ENCODE measurements around the gene NUDT19. TPM values are rescaled to one million over a fixed set of nuclear protein-coding genes. Genes with fewer than 3 reads are reported as not detected.

The NUDT19 gene
- polyA plus RNA-seq, 3 donors, result 3.8 to 5.6 (median 4.6) TPM

DNA sequence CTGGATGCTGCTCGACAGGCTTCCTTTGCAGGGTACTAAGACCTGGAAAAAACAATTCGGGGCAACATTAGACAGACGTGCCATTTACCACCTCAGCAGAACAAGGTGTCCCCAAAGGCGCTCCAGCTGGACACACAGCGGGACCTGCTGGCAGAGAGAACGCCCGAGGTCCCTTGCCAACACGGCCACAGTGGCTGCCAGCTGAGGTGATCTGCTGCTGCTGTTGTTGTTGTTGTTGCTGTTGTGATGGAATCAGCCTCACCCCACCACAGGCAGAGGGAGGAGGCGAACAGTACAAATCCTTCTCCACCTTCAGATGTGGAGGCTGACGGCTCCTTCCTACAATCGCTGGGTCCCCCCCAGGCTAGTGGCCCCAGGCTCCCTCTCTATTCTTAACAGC, 41.9 kb upstream of the NUDT19 start:
- peaks cover 51 to 59% of the 10 kb centered on the region in 2 donors for H3K36me3 Mint-ChIP-seq
- WGBS (ENCODE audit: insufficient coverage), result 98% methylated on average over 5 of the region's 11 CpGs
- no peak overlapping the region for H3K4me3 Mint-ChIP-seq

DNA sequence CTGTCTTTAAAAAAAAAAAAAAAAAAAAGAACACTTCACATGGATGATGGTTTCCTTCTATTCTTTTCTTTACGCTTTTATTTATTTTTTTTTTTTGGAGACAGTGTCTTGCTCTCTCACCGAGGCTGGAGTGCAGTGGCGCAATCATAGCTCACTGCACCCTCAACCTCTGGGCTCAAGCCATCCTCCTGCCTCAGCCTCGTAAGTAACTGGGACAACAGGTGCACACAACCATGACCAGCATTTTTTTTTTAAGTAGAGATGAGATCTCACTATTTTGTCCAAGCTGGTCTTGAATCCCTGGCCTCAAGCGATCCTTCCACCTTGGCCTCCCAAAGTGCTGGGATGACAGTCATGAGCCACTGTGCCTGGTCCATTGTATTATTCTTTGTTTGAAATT, 41.0 kb upstream of the NUDT19 start:
- intact Hi-C loops (cut with micrococcal nuclease), result no loop called here
- DNase-seq, result no peak

More for the DNA sequence above, 41.9 kb upstream of the NUDT19 start:
- Histone ChIP-seq H3K4me2 (replicated peaks; ENCODE audit: extremely low read depth, low read length, poor library complexity, severe bottlenecking) (no peak overlapping the region), H3K27ac (ENCODE audit: low read depth in 1 of 2, low read length in 2 of 2) (no peak overlapping the region), H2AFZ (ENCODE audit: insufficient read depth, low read depth, low read length, poor library complexity, severe bottlenecking) (no peak overlapping the region), H4K20me1 (ENCODE audit: insufficient read depth, low read length) (no peaks in the 10 kb centered on the region), H3K4me3 (replicated peaks in 1 of 3; ENCODE audit: low read depth in 2 of 3, low read length in 3 of 3) (no peak overlapping the region), H3K79me2 (ENCODE audit: insufficient read depth, low read length) (no peaks in the 10 kb centered on the region), H3K27me3 (ENCODE audit: control insufficient read depth in 2 of 2, insufficient read depth in 2 of 2, low read length in 2 of 2) (no peaks in the 10 kb centered on the region), H3K36me3 (replicated peaks in 1 of 2; ENCODE audit: control insufficient read depth in 1 of 2, insufficient read depth in 2 of 2, low read length in 2 of 2) (peaks cover 50 to 58% of the 10 kb centered on the region in 2 donors), H3K9ac (ENCODE audit: insufficient read depth, low read length, poor library complexity, severe bottlenecking) (no peak overlapping the region), H3K4me1 (ENCODE audit: control insufficient read depth in 1 of 2, insufficient read depth in 2 of 2, low read length in 2 of 2) (no peaks in the 10 kb centered on the region), H3K9me3 (replicated peaks in 1 of 2; ENCODE audit: control insufficient read depth in 1 of 2, insufficient read depth in 1 of 2, low read length in 2 of 2) (no peaks in the 10 kb centered on the region)
- TF ChIP-seq, protein P1, sequence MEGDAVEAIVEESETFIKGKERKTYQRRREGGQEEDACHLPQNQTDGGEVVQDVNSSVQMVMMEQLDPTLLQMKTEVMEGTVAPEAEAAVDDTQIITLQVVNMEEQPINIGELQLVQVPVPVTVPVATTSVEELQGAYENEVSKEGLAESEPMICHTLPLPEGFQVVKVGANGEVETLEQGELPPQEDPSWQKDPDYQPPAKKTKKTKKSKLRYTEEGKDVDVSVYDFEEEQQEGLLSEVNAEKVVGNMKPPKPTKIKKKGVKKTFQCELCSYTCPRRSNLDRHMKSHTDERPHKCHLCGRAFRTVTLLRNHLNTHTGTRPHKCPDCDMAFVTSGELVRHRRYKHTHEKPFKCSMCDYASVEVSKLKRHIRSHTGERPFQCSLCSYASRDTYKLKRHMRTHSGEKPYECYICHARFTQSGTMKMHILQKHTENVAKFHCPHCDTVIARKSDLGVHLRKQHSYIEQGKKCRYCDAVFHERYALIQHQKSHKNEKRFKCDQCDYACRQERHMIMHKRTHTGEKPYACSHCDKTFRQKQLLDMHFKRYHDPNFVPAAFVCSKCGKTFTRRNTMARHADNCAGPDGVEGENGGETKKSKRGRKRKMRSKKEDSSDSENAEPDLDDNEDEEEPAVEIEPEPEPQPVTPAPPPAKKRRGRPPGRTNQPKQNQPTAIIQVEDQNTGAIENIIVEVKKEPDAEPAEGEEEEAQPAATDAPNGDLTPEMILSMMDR (IDR thresholded peaks at IDR 0.05), result no peak
- Mint-ChIP-seq H3K27me3 (ENCODE audit: low read depth in 3 of 3) (peaks cover 0 to 5% (median 0%) of the 10 kb centered on the region in 3 donors), H3K9me3 (no peaks in the 10 kb centered on the region), H3K27ac (peak overlapping the region in 1 of 7 donors; percentile 23), H3K4me1 (peaks cover 4% of the 10 kb centered on the region)
- no peak for DNase-seq
- intact Hi-C loops (cut with micrococcal nuclease), result no loop called here

More for the DNA sequence above, 41.0 kb upstream of the NUDT19 start:
- Histone ChIP-seq H4K20me1 (ENCODE audit: insufficient read depth, low read length) (no peaks in the 10 kb centered on the region), H3K79me2 (ENCODE audit: insufficient read depth, low read length) (no peaks in the 10 kb centered on the region), H3K4me1 (ENCODE audit: control insufficient read depth in 1 of 2, insufficient read depth in 2 of 2, low read length in 2 of 2) (no peaks in the 10 kb centered on the region), H3K4me3 (replicated peaks in 1 of 3; ENCODE audit: low read depth in 2 of 3, low read length in 3 of 3) (no peak overlapping the region), H3K27me3 (ENCODE audit: control insufficient read depth in 2 of 2, insufficient read depth in 2 of 2, low read length in 2 of 2) (no peaks in the 10 kb centered on the region), H3K4me2 (replicated peaks; ENCODE audit: extremely low read depth, low read length, poor library complexity, severe bottlenecking) (no peak overlapping the region), H2AFZ (ENCODE audit: insufficient read depth, low read depth, low read length, poor library complexity, severe bottlenecking) (no peak overlapping the region), H3K27ac (ENCODE audit: low read depth in 1 of 2, low read length in 2 of 2) (no peak overlapping the region), H3K9ac (ENCODE audit: insufficient read depth, low read length, poor library complexity, severe bottlenecking) (no peak overlapping the region), H3K9me3 (replicated peaks in 1 of 2; ENCODE audit: control insufficient read depth in 1 of 2, insufficient read depth in 1 of 2, low read length in 2 of 2) (no peaks in the 10 kb centered on the region), H3K36me3 (replicated peaks in 1 of 2; ENCODE audit: control insufficient read depth in 1 of 2, insufficient read depth in 2 of 2, low read length in 2 of 2) (peaks cover 57 to 66% of the 10 kb centered on the region in 2 donors)
- TF ChIP-seq, protein P1 (IDR thresholded peaks at IDR 0.05), result no peak
- Mint-ChIP-seq H3K4me3 (no peak overlapping the region), H3K27me3 (ENCODE audit: low read depth in 3 of 3) (peaks cover 0 to 5% (median 0%) of the 10 kb centered on the region in 3 donors), H3K27ac (no peak overlapping the region), H3K36me3 (peaks cover 58 to 67% of the 10 kb centered on the region in 2 donors), H3K4me1 (peaks cover 4% of the 10 kb centered on the region), H3K9me3 (no peaks in the 10 kb centered on the region)
- WGBS (ENCODE audit: insufficient coverage), result 29% methylated on average over 1 of the region's 5 CpGs
